ENCODE data around the gene METTL17.
A peak's percentile ranks its signal among the peaks of the same experiment; 100 is the strongest.

DNA sequence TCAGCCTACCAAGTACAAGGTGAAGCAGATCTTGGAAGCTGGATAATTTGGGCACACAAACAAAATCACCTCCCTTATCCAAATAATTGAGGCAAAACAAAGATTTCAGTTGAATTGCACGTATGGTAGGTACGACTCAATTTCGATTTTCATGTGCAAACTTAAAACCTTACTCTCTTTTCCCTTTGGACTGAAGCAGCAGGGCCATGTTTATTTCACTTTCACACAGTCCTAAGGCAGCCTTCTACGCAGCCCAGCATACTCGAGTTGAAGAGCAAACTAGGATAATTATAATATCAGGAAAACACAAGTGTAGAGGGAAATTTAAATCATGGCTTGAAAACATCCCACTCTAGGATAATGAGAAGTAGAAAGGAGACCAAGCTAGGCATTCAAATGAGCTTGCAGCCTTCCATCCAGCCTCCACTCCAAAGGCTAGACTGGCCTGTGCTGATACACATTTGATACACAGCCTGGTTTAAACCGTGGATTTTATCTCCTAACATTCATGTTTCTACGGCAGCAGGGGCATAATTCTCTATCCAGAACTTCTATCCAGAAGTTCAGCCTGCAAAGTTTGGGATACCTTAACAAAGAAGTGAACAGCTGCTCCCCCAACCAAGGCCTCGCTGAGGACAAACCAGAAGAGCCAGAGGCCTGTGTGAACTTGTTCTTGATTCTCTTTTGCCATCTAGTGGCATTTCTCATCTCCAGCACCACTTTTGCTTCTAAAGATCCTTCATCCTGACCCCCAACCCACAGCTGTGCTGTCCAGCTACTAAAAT lies 50.0 kb downstream of the METTL17 start:
- TF ChIP-seq POLR2A (IDR thresholded peaks at IDR 0.05) = no peak
- TF ChIP-seq, protein P1, sequence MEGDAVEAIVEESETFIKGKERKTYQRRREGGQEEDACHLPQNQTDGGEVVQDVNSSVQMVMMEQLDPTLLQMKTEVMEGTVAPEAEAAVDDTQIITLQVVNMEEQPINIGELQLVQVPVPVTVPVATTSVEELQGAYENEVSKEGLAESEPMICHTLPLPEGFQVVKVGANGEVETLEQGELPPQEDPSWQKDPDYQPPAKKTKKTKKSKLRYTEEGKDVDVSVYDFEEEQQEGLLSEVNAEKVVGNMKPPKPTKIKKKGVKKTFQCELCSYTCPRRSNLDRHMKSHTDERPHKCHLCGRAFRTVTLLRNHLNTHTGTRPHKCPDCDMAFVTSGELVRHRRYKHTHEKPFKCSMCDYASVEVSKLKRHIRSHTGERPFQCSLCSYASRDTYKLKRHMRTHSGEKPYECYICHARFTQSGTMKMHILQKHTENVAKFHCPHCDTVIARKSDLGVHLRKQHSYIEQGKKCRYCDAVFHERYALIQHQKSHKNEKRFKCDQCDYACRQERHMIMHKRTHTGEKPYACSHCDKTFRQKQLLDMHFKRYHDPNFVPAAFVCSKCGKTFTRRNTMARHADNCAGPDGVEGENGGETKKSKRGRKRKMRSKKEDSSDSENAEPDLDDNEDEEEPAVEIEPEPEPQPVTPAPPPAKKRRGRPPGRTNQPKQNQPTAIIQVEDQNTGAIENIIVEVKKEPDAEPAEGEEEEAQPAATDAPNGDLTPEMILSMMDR (IDR thresholded peaks at IDR 0.05) = peak in 1 of 3 donors; percentile 64
